Left lung (tissue), 10 donors: Measurements from ENCODE around the gene TBC1D24. TPM values are rescaled to one million over a fixed set of nuclear protein-coding genes. Genes with fewer than 3 reads are reported as not detected.
A peak's percentile ranks its signal among the peaks of the same experiment; 100 is the strongest.

Source experiments
- ATAC-seq: fragments of 200-7000 bp; cut with Tn5 transposase; one replicate; pipeline ENCODE4 v1.9.1; 2020; ENCODE audit warnings: moderate library complexity
- DNase-seq, 4 donors: peaks; one replicate each; pipeline ENCODE4 v3.0.0-alpha.2; 2013 to 2020
- H3K27ac ChIP-seq, 2 donors: fragments of 200-600 bp; sonication (generic) in 1 of 2; one replicate each; pipeline versions ENCODE4 v1.5.0 to v1.8.0; 2020 to 2021
- H3K27me3 ChIP-seq, 2 donors: fragments of 200-600 bp; sonication (generic) in 1 of 2; one replicate each; pipeline versions ENCODE4 v1.5.0 to v1.8.0; 2020 to 2021
- H3K36me3 ChIP-seq, 2 donors: fragments of 200-600 bp; sonication (generic) in 1 of 2; one replicate each; pipeline versions ENCODE4 v1.5.0 to v1.8.0; 2020 to 2021
- H3K4me1 ChIP-seq, 2 donors: fragments of 200-600 bp; one replicate each; pipeline ENCODE4 v1.8.0; 2021
- H3K4me3 ChIP-seq, 2 donors: fragments of 200-600 bp; sonication (generic) in 1 of 2; one replicate each; pipeline versions ENCODE4 v1.5.0 to v1.8.0; 2020 to 2021; ENCODE audit warnings: mild to moderate bottlenecking in 1 of 2
- H3K9me3 ChIP-seq, 2 donors: fragments of 200-600 bp; sonication (generic) in 1 of 2; one replicate each; pipeline versions ENCODE4 v1.5.0 to v1.8.0; 2020 to 2021
- intact Hi-C, 2 donors: fragments of 100-400 bp; cut with DNase I; formaldehyde crosslinking; loops; one replicate each; pipeline versions ENCODE4 v1.11.2 to v1.14.2; 2022
- polyA plus RNA-seq, 6 donors: library from polyadenylated mRNA; unstranded; fragments of 120-200 nt; gene quantifications; one replicate each; pipeline ENCODE4 v1.2.1, GENCODE V29; 2013; ENCODE audit not compliant: insufficient read length in 6 of 6
- total RNA-seq, 2 donors: library from RNA; stranded (reverse); fragmentation: NEBNext Ultra II Directional; extraction: Animal tissue kit (Norgen Biotek cat#: 25700); gene quantifications; one replicate each; pipeline ENCODE4 v1.2.1, GENCODE V29; 2021
- TF ChIP-seq, protein P1 (sequence below), 2 donors: fragments of 200-600 bp; sonication (generic) in 1 of 2; IDR thresholded peaks; one replicate each; pipeline versions ENCODE4 v1.5.0 to v1.8.0; 2021; ENCODE audit warnings: antibody characterized with exemption in 2 of 2
- donor health status: DM: no; HTN: yes; CAD: no.
- donor health status: DM: no; HTN: no; CAD: no.

TBC1D24 gene
- total and polyA plus RNA-seq, 8 donors, result 14.2 to 41.4 (median 17.9) TPM

- TF ChIP-seq, protein P1, sequence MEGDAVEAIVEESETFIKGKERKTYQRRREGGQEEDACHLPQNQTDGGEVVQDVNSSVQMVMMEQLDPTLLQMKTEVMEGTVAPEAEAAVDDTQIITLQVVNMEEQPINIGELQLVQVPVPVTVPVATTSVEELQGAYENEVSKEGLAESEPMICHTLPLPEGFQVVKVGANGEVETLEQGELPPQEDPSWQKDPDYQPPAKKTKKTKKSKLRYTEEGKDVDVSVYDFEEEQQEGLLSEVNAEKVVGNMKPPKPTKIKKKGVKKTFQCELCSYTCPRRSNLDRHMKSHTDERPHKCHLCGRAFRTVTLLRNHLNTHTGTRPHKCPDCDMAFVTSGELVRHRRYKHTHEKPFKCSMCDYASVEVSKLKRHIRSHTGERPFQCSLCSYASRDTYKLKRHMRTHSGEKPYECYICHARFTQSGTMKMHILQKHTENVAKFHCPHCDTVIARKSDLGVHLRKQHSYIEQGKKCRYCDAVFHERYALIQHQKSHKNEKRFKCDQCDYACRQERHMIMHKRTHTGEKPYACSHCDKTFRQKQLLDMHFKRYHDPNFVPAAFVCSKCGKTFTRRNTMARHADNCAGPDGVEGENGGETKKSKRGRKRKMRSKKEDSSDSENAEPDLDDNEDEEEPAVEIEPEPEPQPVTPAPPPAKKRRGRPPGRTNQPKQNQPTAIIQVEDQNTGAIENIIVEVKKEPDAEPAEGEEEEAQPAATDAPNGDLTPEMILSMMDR (IDR thresholded peaks at IDR 0.05), result peak; percentile 20 to 23
- Histone ChIP-seq H3K9me3 (no peaks in the 10 kb centered on the region), H3K4me3 (peak overlapping the region; percentile 72 to 84), H3K4me1 (peaks cover 31 to 73% of the 10 kb centered on the region in 2 donors), H3K27me3 (peaks cover 0 to 52% of the 10 kb centered on the region in 2 donors), H3K27ac (peak overlapping the region; percentile 86 to 87), H3K36me3 (no peaks in the 10 kb centered on the region)
- DNase-seq (peak in 1 of 4 donors; percentile 91), ATAC-seq (peak; percentile 62)
- intact Hi-C loops, result no loop called here
Observed at GRCh38 chr16:2473999-2474876, 689 bp upstream of the TBC1D24 start.

DNA sequence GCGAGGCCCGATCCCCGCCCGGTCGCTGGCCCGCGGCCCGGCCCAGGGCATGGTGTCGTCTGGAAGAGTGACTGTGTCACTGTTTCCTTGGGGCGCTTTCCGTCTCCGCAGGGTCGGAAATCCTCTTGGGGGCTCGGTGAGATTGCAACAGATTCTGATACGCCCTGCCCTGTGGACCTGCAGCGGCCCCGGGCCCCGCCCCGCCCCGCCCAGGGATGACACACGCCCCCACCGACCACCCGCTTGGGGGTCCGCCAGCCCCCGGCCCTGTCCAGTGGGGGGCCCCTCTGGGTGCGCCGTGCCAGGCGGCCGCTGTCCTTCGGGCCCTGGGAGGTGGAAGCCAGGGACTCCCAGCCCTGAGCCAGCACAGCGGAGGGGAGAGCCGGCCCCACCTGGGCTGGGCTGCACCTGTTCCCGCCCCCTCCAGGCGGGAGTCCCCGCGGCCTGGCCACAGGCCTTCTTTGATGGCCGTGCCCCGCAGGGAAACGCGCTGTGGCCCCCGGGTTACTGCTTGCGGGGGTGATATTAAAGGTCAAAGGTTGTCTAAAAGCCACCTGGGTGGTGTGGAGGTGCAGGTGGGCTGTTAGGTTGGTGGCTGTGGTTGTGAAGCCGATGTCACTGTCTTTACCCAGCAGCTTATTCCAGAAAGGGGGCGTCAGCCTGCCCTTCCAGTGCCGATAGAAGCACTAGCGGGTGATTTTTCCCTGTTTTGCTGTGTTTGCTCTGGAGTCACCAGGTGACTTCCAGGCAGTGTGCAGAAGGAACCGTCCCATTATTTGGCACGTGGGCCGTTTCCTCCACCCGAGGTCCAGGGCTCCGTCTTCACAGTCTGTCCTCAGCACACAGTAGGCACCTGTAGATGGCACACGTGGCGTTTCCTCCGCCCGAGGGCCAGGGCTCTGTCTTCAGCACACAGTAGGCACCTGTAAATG, 752 bp downstream of the TBC1D24 start:
- Histone ChIP-seq H3K27me3 (peaks cover 0 to 37% of the 10 kb centered on the region in 2 donors), H3K36me3 (no peaks in the 10 kb centered on the region), H3K9me3 (no peaks in the 10 kb centered on the region), H3K27ac (peak overlapping the region; percentile 26 to 67), H3K4me3 (peak overlapping the region; percentile 75 to 84), H3K4me1 (peaks cover 30 to 72% of the 10 kb centered on the region in 2 donors)
- ATAC-seq (peak; percentile 47), DNase-seq (no peak)
- TF ChIP-seq, protein P1 (IDR thresholded peaks at IDR 0.05), result no peak
- intact Hi-C loops, result no loop called here

DNA sequence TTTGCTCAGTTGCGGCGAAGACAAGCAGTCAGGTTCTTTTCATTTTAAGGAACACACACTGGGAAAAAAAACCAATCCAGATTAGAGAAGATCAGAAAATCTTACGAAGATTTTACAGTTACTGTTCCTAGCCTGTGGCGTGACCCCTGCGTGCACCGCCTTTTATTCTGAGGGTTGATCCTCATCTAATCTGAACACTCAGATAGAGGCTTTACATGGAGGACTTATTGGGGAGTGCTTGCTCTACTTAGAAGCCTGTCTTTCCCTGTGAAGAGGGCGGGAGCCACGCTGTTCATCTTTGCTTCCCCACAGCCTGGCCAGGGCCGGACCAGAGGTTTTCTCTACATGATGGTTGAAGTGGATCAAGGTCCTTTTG, 1.4 kb downstream of the TBC1D24 start:
- DNase-seq (no peak), ATAC-seq (no peak)
- intact Hi-C loops, result no loop called here
- peak overlapping the region in 1 of 2 donors; percentile 9 for H3K27ac ChIP-seq
- H3K4me1 ChIP-seq, result peaks cover 28 to 68% of the 10 kb centered on the region in 2 donors
- TF ChIP-seq, protein P1 (IDR thresholded peaks at IDR 0.05), result no peak
- H3K36me3 ChIP-seq, result no peaks in the 10 kb centered on the region
- H3K27me3 ChIP-seq, result peaks cover 0 to 31% of the 10 kb centered on the region in 2 donors
- H3K9me3 ChIP-seq, result no peaks in the 10 kb centered on the region
- H3K4me3 ChIP-seq, result peak overlapping the region in 1 of 2 donors; percentile 84

DNA sequence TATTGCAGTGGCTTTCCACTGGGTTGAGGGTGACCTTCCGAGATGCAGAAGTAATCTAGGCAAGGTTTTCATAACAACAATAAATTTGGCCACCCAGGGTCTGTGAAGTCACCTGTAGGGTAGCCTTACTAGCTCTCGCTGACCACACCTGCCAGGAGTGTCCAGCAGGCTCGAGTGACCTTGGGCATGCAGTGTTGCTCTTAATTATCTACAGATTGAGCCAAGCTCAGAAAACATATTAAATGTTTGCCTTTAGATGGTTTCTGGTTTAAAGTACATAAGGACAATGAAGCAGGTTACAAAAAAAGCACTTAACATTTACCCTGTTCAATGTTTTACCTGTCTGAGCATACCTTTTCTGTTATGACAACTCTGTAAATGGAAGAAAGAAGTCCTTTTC, 1.8 kb downstream of the TBC1D24 start:
- Histone ChIP-seq H3K27ac (peak overlapping the region in 1 of 2 donors; percentile 9), H3K4me3 (peak overlapping the region in 1 of 2 donors; percentile 84), H3K27me3 (peaks cover 0 to 26% of the 10 kb centered on the region in 2 donors), H3K9me3 (no peaks in the 10 kb centered on the region), H3K36me3 (no peaks in the 10 kb centered on the region), H3K4me1 (peaks cover 29 to 67% of the 10 kb centered on the region in 2 donors)
- DNase-seq (no peak), ATAC-seq (peak; percentile 3)
- intact Hi-C loops, result no loop called here
- TF ChIP-seq, protein P1 (IDR thresholded peaks at IDR 0.05), result no peak
